Measurements from ENCODE around the gene SAMD4A.

Gene SAMD4A

GRCh38 chr14:54582334-54582733, 15.4 kb downstream of the SAMD4A start:
- no peak for DNase-seq (ENCODE audit: low read depth)
- no peak for TF ChIP-seq CTCF (IDR thresholded peaks at IDR 0.05; ENCODE audit: low read depth, low read length, missing control alignments)
- H3K4me3 ChIP-seq (ENCODE audit: low read depth, low read length), result no peak overlapping the region

- no peak overlapping the region for H3K4me3 ChIP-seq (ENCODE audit: low read depth, low read length)
- TF ChIP-seq CTCF (IDR thresholded peaks at IDR 0.05; ENCODE audit: low read depth, low read length, missing control alignments), result no peak
- no peak for DNase-seq (ENCODE audit: low read depth)
Measured at GRCh38 chr14:54584097-54584496, 17.2 kb downstream of the SAMD4A start.

GRCh38 chr14:54585214-54585613, 18.3 kb downstream of the SAMD4A start:
- DNase-seq (ENCODE audit: low read depth), result no peak
- no peak overlapping the region for H3K4me3 ChIP-seq (ENCODE audit: low read depth, low read length)
- no peak for TF ChIP-seq CTCF (IDR thresholded peaks at IDR 0.05; ENCODE audit: low read depth, low read length, missing control alignments)

GRCh38 chr14:54589076-54589475, 22.1 kb downstream of the SAMD4A start:
- no peak for DNase-seq (ENCODE audit: low read depth)
- TF ChIP-seq CTCF (IDR thresholded peaks at IDR 0.05; ENCODE audit: low read depth, low read length, missing control alignments), result no peak

GRCh38 chr14:54589843-54590242, 22.9 kb downstream of the SAMD4A start:
- no peak overlapping the region for H3K4me3 ChIP-seq (ENCODE audit: low read depth, low read length)
- DNase-seq (ENCODE audit: low read depth), result no peak
- TF ChIP-seq CTCF (IDR thresholded peaks at IDR 0.05; ENCODE audit: low read depth, low read length, missing control alignments), result no peak

More at GRCh38 chr14:54589076-54589475, 22.1 kb downstream of the SAMD4A start:
- no peak overlapping the region for H3K4me3 ChIP-seq (ENCODE audit: low read depth, low read length)

GRCh38 chr14:54590481-54590880, 23.6 kb downstream of the SAMD4A start:
- TF ChIP-seq CTCF (IDR thresholded peaks at IDR 0.05; ENCODE audit: low read depth, low read length, missing control alignments), result no peak
- DNase-seq (ENCODE audit: low read depth), result no peak
- no peak overlapping the region for H3K4me3 ChIP-seq (ENCODE audit: low read depth, low read length)

GRCh38 chr14:54591461-54591860, 24.5 kb downstream of the SAMD4A start:
- no peak overlapping the region for H3K4me3 ChIP-seq (ENCODE audit: low read depth, low read length)
- TF ChIP-seq CTCF (IDR thresholded peaks at IDR 0.05; ENCODE audit: low read depth, low read length, missing control alignments), result no peak
- no peak for DNase-seq (ENCODE audit: low read depth)
